ENCODE results near the gene HMCN1.

The HMCN1 gene

DNA sequence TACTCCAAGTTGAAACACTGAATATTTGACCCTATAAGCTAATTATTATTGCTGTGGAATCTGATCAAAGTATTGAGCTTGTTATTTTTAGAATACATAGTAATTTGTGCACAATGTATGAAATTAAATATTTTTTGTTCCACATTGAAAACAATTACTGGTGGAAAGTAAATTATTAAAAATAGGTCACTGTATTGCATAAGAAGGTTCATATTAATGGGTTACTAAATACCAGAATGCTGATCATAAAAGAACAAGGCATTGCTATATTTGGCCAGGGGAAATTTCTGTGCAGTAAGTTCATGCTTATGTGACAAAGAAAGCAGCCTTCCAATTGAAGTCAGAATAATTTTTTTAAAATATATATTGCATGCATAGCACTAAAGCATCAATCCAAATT lies 481.4 kb downstream of the HMCN1 start:
- no peak for DNase-seq (ENCODE audit: extremely low read depth in 1 of 2, low read depth in 1 of 2)

- DNase-seq (ENCODE audit: extremely low read depth in 1 of 2, low read depth in 1 of 2): no peak
Observed at GRCh38 chr1:186218654-186219352, 484.6 kb downstream of the HMCN1 start.

GRCh38 chr1:186220067-186220466 lies 485.9 kb downstream of the HMCN1 start:
- no peak for DNase-seq (ENCODE audit: extremely low read depth in 1 of 2, low read depth in 1 of 2)

GRCh38 chr1:186220911-186221310 lies 486.7 kb downstream of the HMCN1 start:
- no peak for DNase-seq (ENCODE audit: extremely low read depth in 1 of 2, low read depth in 1 of 2)

DNA sequence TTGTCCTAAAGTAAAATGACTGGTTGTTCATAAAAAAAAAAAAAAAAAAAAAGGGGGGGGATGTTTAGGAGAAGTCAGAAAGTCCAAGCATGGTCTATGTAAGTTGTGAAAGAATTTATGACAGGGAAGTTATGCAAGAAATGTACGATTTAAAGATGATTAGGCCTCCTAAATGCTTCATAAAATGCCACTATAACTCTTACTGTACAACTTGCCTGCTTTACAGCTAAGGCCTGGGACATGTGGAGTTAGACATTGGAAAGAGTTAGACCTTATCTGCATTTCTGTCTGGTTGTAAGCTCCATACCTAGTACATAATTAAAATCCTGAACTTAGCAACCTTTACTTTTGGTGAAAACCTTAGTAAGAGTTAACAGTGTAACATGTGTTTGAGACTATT lies 490.9 kb downstream of the HMCN1 start:
- DNase-seq (ENCODE audit: extremely low read depth in 1 of 2, low read depth in 1 of 2): no peak

GRCh38 chr1:186228749-186229148 lies 494.6 kb downstream of the HMCN1 start:
- no peak for DNase-seq (ENCODE audit: extremely low read depth in 1 of 2, low read depth in 1 of 2)

DNA sequence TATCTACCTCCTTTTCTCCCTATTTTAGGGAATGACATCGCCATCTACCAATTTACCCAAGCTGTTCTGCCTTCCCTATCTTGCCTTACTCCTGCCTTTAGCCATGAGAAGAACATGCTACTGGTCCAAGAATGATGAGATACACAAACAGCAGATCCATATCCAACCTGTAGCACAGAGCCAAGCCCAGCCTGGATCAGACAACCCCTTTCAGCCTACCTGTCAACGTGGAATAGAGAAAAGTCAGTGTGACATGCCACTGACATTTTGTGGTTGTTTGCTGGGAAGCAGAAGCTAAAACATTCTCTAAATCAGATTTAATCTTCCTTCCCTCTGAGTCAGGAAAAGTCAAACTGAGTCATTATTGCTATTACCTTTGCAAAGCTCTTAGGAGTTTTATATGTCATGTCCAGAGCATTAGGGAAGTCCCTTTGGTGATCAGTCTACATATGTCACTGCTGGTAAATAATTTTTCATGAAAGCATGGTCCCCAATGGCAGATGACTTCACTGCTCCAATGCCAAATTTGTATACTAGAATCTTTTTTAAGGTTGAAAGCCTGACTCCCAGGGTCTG lies 497.8 kb downstream of the HMCN1 start:
- no peak for DNase-seq (ENCODE audit: extremely low read depth in 1 of 2, low read depth in 1 of 2)

GRCh38 chr1:186234976-186235686 lies 500.9 kb downstream of the HMCN1 start:
- no peak for DNase-seq (ENCODE audit: extremely low read depth in 1 of 2, low read depth in 1 of 2)

- DNase-seq (ENCODE audit: extremely low read depth in 1 of 2, low read depth in 1 of 2): no peak
Observed at GRCh38 chr1:186235696-186236095, 501.5 kb downstream of the HMCN1 start.

DNA sequence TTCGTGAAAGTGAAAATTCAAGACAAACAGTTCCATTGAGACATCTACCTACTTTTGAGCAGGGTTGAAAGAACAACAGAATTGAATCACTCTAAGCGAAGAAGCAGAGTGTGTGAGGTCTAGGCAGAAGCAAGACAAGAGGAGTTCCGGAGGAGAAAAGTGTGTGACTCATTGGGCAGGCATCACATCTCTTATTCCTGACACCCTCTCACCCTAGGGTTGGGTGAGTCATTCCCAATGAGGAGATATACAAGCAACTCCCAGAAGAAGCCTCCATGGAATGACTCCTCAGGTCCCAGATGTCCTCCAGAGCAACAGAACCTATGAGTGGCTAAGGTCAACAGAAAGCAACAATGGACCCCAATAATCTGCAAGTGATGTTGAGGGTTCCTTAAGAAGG lies 502.7 kb downstream of the HMCN1 start:
- no peak for DNase-seq (ENCODE audit: extremely low read depth in 1 of 2, low read depth in 1 of 2)

DNA sequence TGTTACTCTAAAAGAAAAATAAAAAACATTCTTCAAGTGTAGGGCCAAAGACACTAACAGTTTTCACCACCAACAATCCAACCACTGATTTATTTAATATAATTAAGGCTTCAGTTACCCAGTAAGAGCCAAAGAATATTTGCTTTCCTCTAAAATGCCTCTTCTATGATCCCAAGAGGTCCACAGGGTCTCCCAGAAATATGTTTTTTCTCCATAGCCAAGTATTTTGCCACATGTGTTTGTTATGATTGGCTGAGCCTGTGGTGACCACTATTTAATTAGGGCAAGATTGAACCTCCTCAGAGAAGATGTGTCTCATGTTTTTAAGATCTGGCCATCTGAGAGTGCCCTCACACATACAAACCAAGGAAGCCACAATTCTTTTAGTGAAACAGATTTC lies 505.0 kb downstream of the HMCN1 start:
- no peak for DNase-seq (ENCODE audit: extremely low read depth in 1 of 2, low read depth in 1 of 2)

- no peak for DNase-seq (ENCODE audit: extremely low read depth in 1 of 2, low read depth in 1 of 2)
Observed at GRCh38 chr1:186240436-186240835, 506.2 kb downstream of the HMCN1 start.
